Spinal cord (tissue), 10 donors: ENCODE measurements around the gene PAX6. TPM values are rescaled to one million over a fixed set of nuclear protein-coding genes. Genes with fewer than 3 reads are reported as not detected.

ENCODE experiments used
- DNase-seq, 6 donors: peaks; one replicate each; pipeline versions ENCODE4 v3.0.0 to v3.0.0-alpha.2; 2013 to 2015; ENCODE audit warnings: low spot score in 6 of 6, low read depth in 4 of 6
- H3K27ac ChIP-seq: one replicate; pipeline ENCODE4 v1.5.1; 2013; ENCODE audit warnings: low read depth, low read length, control low read depth
- H3K27me3 ChIP-seq: one replicate; pipeline ENCODE4 v1.6.1; 2013; ENCODE audit warnings: low read length; ENCODE audit not compliant: control insufficient read depth, insufficient read depth
- H3K36me3 ChIP-seq: one replicate; pipeline ENCODE4 v1.6.1; 2013; ENCODE audit warnings: low read length; ENCODE audit not compliant: control insufficient read depth, insufficient read depth
- H3K4me1 ChIP-seq: one replicate; pipeline ENCODE4 v1.6.1; 2013; ENCODE audit warnings: low read length; ENCODE audit not compliant: control insufficient read depth, insufficient read depth
- H3K4me3 ChIP-seq: one replicate; pipeline ENCODE4 v1.5.1; 2013; ENCODE audit warnings: low read depth, low read length, control low read depth
- H3K9me3 ChIP-seq: one replicate; pipeline ENCODE4 v1.6.1; 2013; ENCODE audit warnings: low read length; ENCODE audit not compliant: control insufficient read depth, insufficient read depth
- WGBS: methylation state at CpG from one replicate; pipeline ENCODE4 v1.1.5; 2013; ENCODE audit warnings: missing lambda C conversion rate; ENCODE audit not compliant: insufficient coverage; 5-methylcytosine and 5-hydroxymethylcytosine counted together
- polyA plus RNA-seq, 2 donors: library from polyadenylated mRNA; unstranded; fragments of 120-200 nt; gene quantifications; one replicate each; pipeline ENCODE4 v1.2.1, GENCODE V29; 2013; ENCODE audit not compliant: insufficient read length in 2 of 2
- total RNA-seq, 2 donors: library from RNA; depleted of rRNA in 1 of 2; stranded (reverse); fragments of 120-200 nt in 1 of 2; fragments of >200 nt in 1 of 2; gene quantifications; one replicate each; pipeline versions ENCODE4 v1.2.3 to v1.2.4, GENCODE V29; 2013 to 2014
- donor health status: healthy.

PAX6 gene
- total and polyA plus RNA-seq, 4 donors = 9.4 to 44.1 (median 31.0) TPM

GRCh38 chr11:31834237-31834636 is 23.1 kb upstream of the PAX6 start:
- no peaks in the 10 kb centered on the region for H3K4me1 ChIP-seq
- no peaks in the 10 kb centered on the region for H3K36me3 ChIP-seq
- H3K27ac ChIP-seq = no peak overlapping the region
- no peaks in the 10 kb centered on the region for H3K9me3 ChIP-seq
- peaks cover 27% of the 10 kb centered on the region for H3K27me3 ChIP-seq
- no peak for DNase-seq
- no peak overlapping the region for H3K4me3 ChIP-seq
- no CpG with 5 or more reads among the region's 1 CpG for WGBS

- WGBS = no CpG with 5 or more reads among the region's 4 CpGs
- Histone ChIP-seq H3K4me3 (no peak overlapping the region), H3K36me3 (no peaks in the 10 kb centered on the region), H3K4me1 (peaks cover 15% of the 10 kb centered on the region), H3K9me3 (no peaks in the 10 kb centered on the region), H3K27me3 (peaks cover 60% of the 10 kb centered on the region), H3K27ac (no peak overlapping the region)
- no peak for DNase-seq
These were observed 19.3 kb upstream of the PAX6 start for GRCh38 chr11:31830406-31830805.

DNA sequence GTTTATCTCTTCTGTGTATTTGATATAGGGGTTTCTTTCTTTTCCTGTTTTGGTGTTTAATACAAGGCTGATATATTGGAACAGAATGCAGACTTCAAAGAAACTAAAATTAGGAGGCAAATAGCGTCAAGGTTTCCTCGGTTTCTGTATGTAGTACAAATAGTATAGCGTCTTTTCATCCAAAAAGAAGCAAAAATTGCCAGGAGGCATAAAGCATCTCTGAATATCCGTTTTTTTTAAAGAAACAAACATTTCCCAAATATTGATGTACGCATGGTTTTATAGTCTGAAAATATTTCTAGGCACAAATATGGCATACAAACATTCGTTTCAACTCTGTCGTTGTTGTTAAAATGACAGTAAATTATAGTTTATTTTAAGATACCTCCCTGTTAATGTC is 17.1 kb upstream of the PAX6 start:
- H3K36me3 ChIP-seq = peaks cover 2% of the 10 kb centered on the region
- H3K27me3 ChIP-seq = peaks cover 77% of the 10 kb centered on the region
- peaks cover 26% of the 10 kb centered on the region for H3K4me1 ChIP-seq
- no peak overlapping the region for H3K4me3 ChIP-seq
- WGBS = no CpG with 5 or more reads among the region's 7 CpGs
- H3K27ac ChIP-seq = no peak overlapping the region
- H3K9me3 ChIP-seq = no peaks in the 10 kb centered on the region
- peak in 1 of 6 donors; percentile 2 for DNase-seq

DNA sequence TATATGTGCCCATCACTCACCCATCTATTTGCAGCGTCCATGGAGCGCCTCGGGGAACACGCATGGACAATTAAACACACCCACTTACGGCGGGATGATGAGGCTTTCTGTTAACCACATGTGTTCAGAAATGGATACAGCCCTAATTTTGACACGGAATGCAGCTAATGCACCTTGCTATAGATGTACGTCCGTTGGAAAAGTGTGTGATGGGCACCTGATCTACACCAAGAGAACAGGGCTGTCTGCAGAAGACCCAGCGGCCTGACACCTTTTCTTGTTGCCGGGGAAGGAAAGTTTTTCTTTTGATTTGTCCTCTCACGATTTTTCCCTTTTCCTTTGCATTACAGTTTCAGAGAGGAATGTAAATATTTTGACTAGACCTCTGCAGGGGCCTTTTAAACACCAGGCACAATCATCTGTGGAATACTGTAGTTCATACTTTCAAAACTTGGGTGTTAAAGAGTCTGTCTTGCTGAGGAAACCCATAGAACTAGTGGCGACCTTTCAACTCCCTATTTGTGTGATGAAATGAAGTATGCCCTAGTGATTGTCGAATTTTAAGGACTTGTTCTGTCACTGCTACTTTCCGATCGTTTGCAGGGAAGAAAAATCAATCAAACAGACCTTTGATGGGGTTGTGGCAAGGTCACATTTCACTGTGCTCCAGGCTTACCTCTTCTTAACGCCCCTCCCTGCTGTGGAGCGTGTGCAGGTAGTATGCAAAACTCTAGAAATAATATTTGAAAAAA is 16.5 kb upstream of the PAX6 start:
- peak in 1 of 6 donors; percentile 30 for DNase-seq
- WGBS = 34% methylated on average over 15 of the region's 18 CpGs
- H3K4me3 ChIP-seq = no peak overlapping the region

GRCh38 chr11:31826536-31827438 is 15.7 kb upstream of the PAX6 start:
- Histone ChIP-seq H3K27me3 (peaks cover 87% of the 10 kb centered on the region), H3K9me3 (no peaks in the 10 kb centered on the region), H3K4me1 (peaks cover 26% of the 10 kb centered on the region), H3K4me3 (no peak overlapping the region), H3K27ac (no peak overlapping the region), H3K36me3 (peaks cover 2% of the 10 kb centered on the region)
- peak in 2 of 6 donors; percentile 27 to 32 for DNase-seq
- WGBS = 6% methylated on average over 40 of the region's 55 CpGs

More for the DNA sequence above, 16.5 kb upstream of the PAX6 start:
- H3K9me3 ChIP-seq = no peaks in the 10 kb centered on the region
- H3K4me1 ChIP-seq = peaks cover 26% of the 10 kb centered on the region
- H3K27me3 ChIP-seq = peaks cover 82% of the 10 kb centered on the region
- H3K27ac ChIP-seq = no peak overlapping the region
- H3K36me3 ChIP-seq = peaks cover 2% of the 10 kb centered on the region

DNA sequence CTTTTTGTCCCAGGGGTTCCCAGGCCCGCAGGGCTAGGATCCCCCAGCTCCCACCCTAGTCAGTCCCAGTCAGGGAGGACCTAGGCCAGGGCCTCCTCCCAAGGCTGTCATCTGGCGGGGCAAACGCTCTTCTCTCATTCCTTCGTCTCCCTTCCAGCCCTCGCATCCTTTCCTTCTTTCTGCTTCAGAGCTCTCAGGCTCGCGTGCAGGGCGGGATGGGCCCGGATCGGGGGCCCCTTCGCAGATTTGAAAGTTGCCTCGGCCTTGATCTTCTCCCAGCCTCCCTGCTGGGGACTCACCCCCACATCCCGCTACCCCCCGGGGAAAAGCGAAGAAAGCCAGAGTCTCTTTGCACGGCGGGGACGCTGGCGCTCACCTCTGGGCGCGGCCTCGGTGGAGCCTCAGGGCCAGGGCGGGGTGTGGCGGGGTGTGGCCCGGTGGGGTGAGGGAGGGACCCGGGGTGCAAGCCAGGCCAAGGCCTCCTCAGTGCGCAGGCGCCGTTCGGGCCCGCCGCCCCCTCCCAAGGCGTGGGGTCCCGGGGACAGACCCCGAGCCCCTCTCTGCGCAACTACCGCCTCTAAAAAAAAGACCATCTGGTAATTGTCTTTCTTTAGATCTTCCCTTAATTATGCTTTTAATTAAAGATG is 14.8 kb upstream of the PAX6 start:
- 8% methylated on average over 27 of the region's 37 CpGs for WGBS
- no peak overlapping the region for H3K27ac ChIP-seq
- peak in 1 of 6 donors; percentile 32 for DNase-seq

GRCh38 chr11:31824879-31825837 is 14.0 kb upstream of the PAX6 start:
- no peaks in the 10 kb centered on the region for H3K9me3 ChIP-seq
- 18% methylated on average over 40 of the region's 52 CpGs for WGBS
- H3K27ac ChIP-seq = no peak overlapping the region
- peaks cover 97% of the 10 kb centered on the region for H3K27me3 ChIP-seq
- H3K4me1 ChIP-seq = peaks cover 26% of the 10 kb centered on the region
- DNase-seq = peak in 1 of 6 donors; percentile 56
- peaks cover 2% of the 10 kb centered on the region for H3K36me3 ChIP-seq
- no peak overlapping the region for H3K4me3 ChIP-seq

More for the DNA sequence above, 14.8 kb upstream of the PAX6 start:
- peaks cover 90% of the 10 kb centered on the region for H3K27me3 ChIP-seq
- peaks cover 2% of the 10 kb centered on the region for H3K36me3 ChIP-seq
- no peaks in the 10 kb centered on the region for H3K9me3 ChIP-seq
- peaks cover 26% of the 10 kb centered on the region for H3K4me1 ChIP-seq
- no peak overlapping the region for H3K4me3 ChIP-seq

- no peaks in the 10 kb centered on the region for H3K9me3 ChIP-seq
- H3K4me3 ChIP-seq = no peak overlapping the region
- no peak overlapping the region for H3K27ac ChIP-seq
- peaks cover 29% of the 10 kb centered on the region for H3K4me1 ChIP-seq
- H3K36me3 ChIP-seq = peaks cover 2% of the 10 kb centered on the region
- peak in 1 of 6 donors; percentile 56 for DNase-seq
- peaks cover 99% of the 10 kb centered on the region for H3K27me3 ChIP-seq
- WGBS = 34% methylated on average over 10 of the region's 18 CpGs
These were observed 13.3 kb upstream of the PAX6 start for GRCh38 chr11:31824332-31824878.
